ENCODE data around the gene CNTFR.

The CNTFR gene

DNA sequence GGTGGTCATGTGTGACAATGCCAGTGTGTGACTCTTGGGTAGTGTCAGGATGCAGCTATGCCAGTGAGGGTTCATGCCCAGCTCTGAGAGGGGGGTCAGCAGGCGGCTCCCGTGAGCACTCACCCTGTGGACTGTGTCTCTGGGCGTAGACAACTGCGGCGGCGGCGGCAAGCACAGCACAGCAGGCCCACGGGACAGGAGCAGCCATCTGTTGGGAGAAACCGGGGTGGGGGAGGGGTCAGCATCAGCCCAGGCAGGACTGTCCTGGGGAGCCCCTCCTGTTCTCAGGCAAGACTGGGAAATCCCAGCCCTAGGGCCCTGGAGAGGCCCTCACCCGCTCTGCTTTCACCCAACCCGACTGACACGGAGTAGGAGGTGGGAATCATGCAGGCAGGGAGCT, 20.8 kb downstream of the CNTFR start:
- no peak for TF ChIP-seq CTCF (IDR thresholded peaks at IDR 0.05)
- peaks cover 99% of the 10 kb centered on the region for H3K4me1 Mint-ChIP-seq
- peaks cover 9% of the 10 kb centered on the region for H3K27me3 Mint-ChIP-seq (ENCODE audit: low read depth, poor library complexity)
- H3K4me3 Mint-ChIP-seq, result peak overlapping the region; percentile 57
- peak; percentile 39 for DNase-seq
- no peaks in the 10 kb centered on the region for H3K9me3 Mint-ChIP-seq
- no peak overlapping the region for H3K27ac Mint-ChIP-seq
- H3K36me3 Mint-ChIP-seq (ENCODE audit: low read depth), result peaks cover 28% of the 10 kb centered on the region

- no peak overlapping the region for H3K27ac Mint-ChIP-seq
- H3K9me3 Mint-ChIP-seq, result no peaks in the 10 kb centered on the region
- H3K4me1 Mint-ChIP-seq, result peaks cover 99% of the 10 kb centered on the region
- TF ChIP-seq CTCF (IDR thresholded peaks at IDR 0.05), result no peak
- peaks cover 34% of the 10 kb centered on the region for H3K36me3 Mint-ChIP-seq (ENCODE audit: low read depth)
- peaks cover 9% of the 10 kb centered on the region for H3K27me3 Mint-ChIP-seq (ENCODE audit: low read depth, poor library complexity)
- DNase-seq, result no peak
- H3K4me3 Mint-ChIP-seq, result peak overlapping the region; percentile 57
Measured at GRCh38 chr9:34568133-34568532, 21.4 kb downstream of the CNTFR start.

- TF ChIP-seq CTCF (IDR thresholded peaks at IDR 0.05), result no peak
- H3K4me1 Mint-ChIP-seq, result peaks cover 99% of the 10 kb centered on the region
- peaks cover 44% of the 10 kb centered on the region for H3K36me3 Mint-ChIP-seq (ENCODE audit: low read depth)
- H3K4me3 Mint-ChIP-seq, result peak overlapping the region; percentile 2
- DNase-seq, result no peak
- peaks cover 9% of the 10 kb centered on the region for H3K27me3 Mint-ChIP-seq (ENCODE audit: low read depth, poor library complexity)
- peak overlapping the region; percentile 52 for H3K27ac Mint-ChIP-seq
- H3K9me3 Mint-ChIP-seq, result no peaks in the 10 kb centered on the region
Measured at GRCh38 chr9:34566972-34567371, 22.6 kb downstream of the CNTFR start.

GRCh38 chr9:34566322-34566721, 23.2 kb downstream of the CNTFR start:
- peak; percentile 40 for DNase-seq
- Mint-ChIP-seq H3K36me3 (ENCODE audit: low read depth) (peaks cover 50% of the 10 kb centered on the region), H3K27ac (no peak overlapping the region), H3K4me1 (peaks cover 99% of the 10 kb centered on the region), H3K27me3 (ENCODE audit: low read depth, poor library complexity) (peaks cover 9% of the 10 kb centered on the region), H3K9me3 (no peaks in the 10 kb centered on the region), H3K4me3 (peak overlapping the region; percentile 2)
- TF ChIP-seq CTCF (IDR thresholded peaks at IDR 0.05), result no peak

DNA sequence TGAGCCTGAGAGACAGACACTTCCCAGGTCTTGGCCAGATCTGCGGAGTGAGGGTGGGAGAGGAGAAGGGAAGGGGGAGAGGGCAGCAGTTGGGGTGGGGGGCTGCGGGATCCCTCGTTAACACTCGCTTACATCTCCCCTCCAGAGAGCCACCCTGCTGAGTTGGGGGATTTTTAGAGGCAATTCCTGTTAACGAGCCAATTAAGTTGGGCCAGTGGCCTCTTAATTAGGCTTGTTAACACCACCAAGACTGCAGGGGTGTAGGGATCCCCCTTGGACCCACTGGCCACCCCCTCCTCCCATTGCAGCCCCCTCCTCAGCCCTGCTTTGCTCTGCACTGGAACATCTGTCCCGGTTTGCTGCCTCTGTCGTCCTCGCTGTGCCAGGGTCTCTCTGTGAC, 23.7 kb downstream of the CNTFR start:
- H3K9me3 Mint-ChIP-seq, result no peaks in the 10 kb centered on the region
- H3K27me3 Mint-ChIP-seq (ENCODE audit: low read depth, poor library complexity), result peaks cover 9% of the 10 kb centered on the region
- no peak for DNase-seq
- peaks cover 99% of the 10 kb centered on the region for H3K4me1 Mint-ChIP-seq
- H3K4me3 Mint-ChIP-seq, result no peak overlapping the region
- TF ChIP-seq CTCF (IDR thresholded peaks at IDR 0.05), result no peak
- peaks cover 52% of the 10 kb centered on the region for H3K36me3 Mint-ChIP-seq (ENCODE audit: low read depth)
- peak overlapping the region; percentile 14 for H3K27ac Mint-ChIP-seq

GRCh38 chr9:34564617-34565016, 24.9 kb downstream of the CNTFR start:
- no peak for DNase-seq
- Mint-ChIP-seq H3K36me3 (ENCODE audit: low read depth) (peaks cover 52% of the 10 kb centered on the region), H3K9me3 (no peaks in the 10 kb centered on the region), H3K4me3 (peak overlapping the region; percentile 59), H3K4me1 (peaks cover 99% of the 10 kb centered on the region), H3K27ac (peak overlapping the region; percentile 91), H3K27me3 (ENCODE audit: low read depth, poor library complexity) (peaks cover 7% of the 10 kb centered on the region)
- TF ChIP-seq CTCF (IDR thresholded peaks at IDR 0.05), result no peak
